Left lobe of liver (tissue), 2 donors: ENCODE data around the gene GAS2L2. TPM values are rescaled to one million over a fixed set of nuclear protein-coding genes. Genes with fewer than 3 reads are reported as not detected.
"Not testable (repeated sequence)": the region's sequence is repeated elsewhere in the genome, so short reads cannot be mapped to it uniquely, and the experiment has no call there.

Experiments
- ATAC-seq: fragments of 200-7000 bp; cut with Tn5 transposase; one replicate; pipeline ENCODE4 v1.9.1; 2020; ENCODE audit warnings: mild to moderate bottlenecking, moderate library complexity
- DNase-seq: peaks from one replicate; pipeline ENCODE4 v3.0.0-alpha.2; 2020; ENCODE audit warnings: low spot score
- total RNA-seq: library from RNA; stranded (reverse); gene quantifications from one replicate; pipeline ENCODE4 v1.2.1, GENCODE V29; 2021
- donor health status: DM: no; HTN: no; CAD: no; lungs with moderate emphysema.
- donor health status: DM: no; HTN: yes; CAD: no.

The GAS2L2 gene
- total RNA-seq, 1 donor from 2014 or later: not detected

GRCh38 chr17:35703308-35703707 lies 49.7 kb downstream of the GAS2L2 start:
- not testable (repeated sequence) for DNase-seq, ATAC-seq

DNA sequence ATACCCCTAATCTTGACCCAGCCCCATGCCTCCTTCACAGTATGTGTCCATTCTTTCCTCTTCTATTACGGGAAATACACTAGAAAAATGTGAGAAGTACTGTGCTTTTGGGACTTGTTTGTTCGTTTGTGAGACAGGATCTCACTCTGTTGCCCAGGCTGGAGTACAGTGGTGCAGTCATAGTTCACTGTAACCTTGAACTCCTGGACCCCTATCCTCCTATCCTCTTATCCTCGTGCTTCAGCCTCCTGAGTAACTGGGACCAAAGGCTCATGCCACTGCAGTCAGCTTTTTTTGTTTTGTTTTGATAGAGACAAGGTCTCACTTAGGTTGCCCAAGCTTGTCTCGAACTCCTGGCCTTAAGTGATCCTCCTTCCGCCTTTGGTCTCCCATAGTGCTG lies 51.5 kb downstream of the GAS2L2 start:
- ATAC-seq: no peak

DNA sequence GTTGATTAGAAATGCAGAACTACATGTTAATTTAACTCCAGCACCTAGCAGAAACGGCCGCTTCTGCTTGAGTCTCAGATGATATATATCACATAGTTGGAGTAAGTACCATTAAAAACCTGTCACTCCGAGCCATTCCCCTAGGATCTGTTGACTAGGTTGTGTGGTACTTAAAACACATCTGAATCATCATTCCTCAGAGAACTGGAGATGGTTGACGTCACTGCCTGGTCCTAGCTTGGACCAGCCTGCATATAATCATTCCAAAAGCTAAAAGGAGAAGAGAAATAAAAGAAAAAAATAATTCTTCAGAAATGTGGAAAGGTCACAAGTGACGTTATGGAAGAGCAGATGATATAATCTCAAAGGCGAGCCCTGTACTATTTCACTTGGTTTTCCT lies 52.9 kb downstream of the GAS2L2 start:
- DNase-seq (no peak), ATAC-seq (no peak)

More for the DNA sequence above, 51.5 kb downstream of the GAS2L2 start:
- DNase-seq: no peak

GRCh38 chr17:35698800-35699199 lies 54.2 kb downstream of the GAS2L2 start:
- no peak for DNase-seq
- ATAC-seq: no peak

GRCh38 chr17:35695613-35696012 lies 57.4 kb downstream of the GAS2L2 start:
- ATAC-seq (no peak), DNase-seq (no peak)

DNA sequence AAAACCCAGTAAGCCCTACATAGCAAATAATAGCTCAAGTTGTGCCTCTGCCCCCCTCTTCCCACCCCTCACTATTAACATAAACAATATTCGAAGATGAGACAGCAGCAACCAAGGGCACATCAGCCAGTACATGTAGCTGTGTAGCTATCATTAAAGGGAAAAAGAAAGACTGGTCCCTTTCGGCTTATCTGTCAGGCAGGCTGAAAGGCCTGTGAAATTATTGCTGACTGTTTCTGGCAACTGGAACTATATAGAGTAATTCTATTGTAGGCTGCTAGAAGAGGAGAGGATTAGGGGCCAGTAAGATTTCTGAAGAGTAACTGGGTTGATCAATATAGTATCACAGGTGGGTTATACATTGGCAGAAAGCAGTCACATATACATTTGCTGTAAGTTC lies 58.1 kb downstream of the GAS2L2 start:
- ATAC-seq: no peak
- no peak for DNase-seq

Other genes starting within 250 kb of the GAS2L2 start
- 0.30 TPM for gene SLFN12L, start 215.6 kb downstream of the GAS2L2 start, total RNA-seq
- gene SLFN14, start 192.4 kb downstream of the GAS2L2 start, total RNA-seq: 0.05 TPM
- gene PEX12, start 174.7 kb downstream of the GAS2L2 start, total RNA-seq: 5.3 TPM
- 39.6 TPM for gene AP2B1, start 165.9 kb downstream of the GAS2L2 start, total RNA-seq
- gene RASL10B, start 21.6 kb downstream of the GAS2L2 start, total RNA-seq: 2.3 TPM
- gene C17orf50, start 7.6 kb upstream of the GAS2L2 start, total RNA-seq: not detected
- 0.45 TPM for gene MMP28, start 42.4 kb upstream of the GAS2L2 start, total RNA-seq
- 63.1 TPM for gene TAF15, start 56.2 kb upstream of the GAS2L2 start, total RNA-seq
- not detected for gene HEATR9, start 115.7 kb upstream of the GAS2L2 start, total RNA-seq
- 0.48 TPM for gene CCL5, start 127.1 kb upstream of the GAS2L2 start, total RNA-seq
- gene RDM1, start 177.5 kb upstream of the GAS2L2 start, total RNA-seq: not detected
- not detected for gene LYZL6, start 190.5 kb upstream of the GAS2L2 start, total RNA-seq
- 31.1 TPM for gene CCL16, start 228.3 kb upstream of the GAS2L2 start, total RNA-seq
- 16.9 TPM for gene CCL14, start 233.5 kb upstream of the GAS2L2 start, total RNA-seq
- gene CCL15, start 248.3 kb upstream of the GAS2L2 start, total RNA-seq: 13.8 TPM